ENCODE data around the gene MRRF.

MRRF gene

GRCh38 chr9:122342323-122343050 is 77.8 kb downstream of the MRRF start:
- no peak for DNase-seq (ENCODE audit: low read depth)
- H3K4me3 ChIP-seq (replicated peaks; ENCODE audit: low read depth, low read length) = no peak overlapping the region
- no peak for TF ChIP-seq CTCF (IDR thresholded peaks at IDR 0.05; ENCODE audit: low read length, missing control alignments)

GRCh38 chr9:122346478-122347347 is 82.0 kb downstream of the MRRF start:
- TF ChIP-seq CTCF (IDR thresholded peaks at IDR 0.05; ENCODE audit: low read length, missing control alignments) = no peak
- DNase-seq (ENCODE audit: low read depth) = peak; percentile 31
- peak overlapping the region; percentile 51 for H3K4me3 ChIP-seq (replicated peaks; ENCODE audit: low read depth, low read length)

- no peak for TF ChIP-seq CTCF (IDR thresholded peaks at IDR 0.05; ENCODE audit: low read length, missing control alignments)
- H3K4me3 ChIP-seq (replicated peaks; ENCODE audit: low read depth, low read length) = peak overlapping the region; percentile 51
- DNase-seq (ENCODE audit: low read depth) = peak; percentile 45
Observed at GRCh38 chr9:122347348-122348287, 82.9 kb downstream of the MRRF start.

DNA sequence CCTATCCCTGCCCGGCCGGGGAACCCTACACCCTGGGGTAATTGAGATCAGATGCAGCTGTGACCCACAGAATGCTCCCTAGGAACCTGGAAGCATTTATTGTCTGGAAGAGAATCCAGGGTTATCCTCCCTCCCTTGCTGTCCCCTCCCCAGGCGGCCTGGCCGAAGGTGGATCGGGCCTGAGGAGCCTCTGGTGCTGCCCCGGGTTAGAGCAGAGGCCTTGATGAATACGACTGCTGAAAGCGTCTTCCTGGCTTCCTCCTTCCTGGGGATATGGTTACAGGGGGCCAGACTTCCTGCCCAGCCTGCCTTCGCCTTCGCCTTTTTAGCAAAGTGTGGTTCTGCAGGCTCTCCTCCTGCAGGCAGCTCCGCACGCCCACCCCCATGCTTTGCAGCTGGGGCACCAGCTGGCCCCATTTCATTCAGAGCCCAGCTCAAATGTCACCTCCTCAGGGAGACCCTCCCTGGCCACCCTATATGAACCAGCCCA is 83.7 kb downstream of the MRRF start:
- TF ChIP-seq CTCF (IDR thresholded peaks at IDR 0.05; ENCODE audit: low read length, missing control alignments) = no peak
- H3K4me3 ChIP-seq (replicated peaks; ENCODE audit: low read depth, low read length) = no peak overlapping the region
- no peak for DNase-seq (ENCODE audit: low read depth)

DNA sequence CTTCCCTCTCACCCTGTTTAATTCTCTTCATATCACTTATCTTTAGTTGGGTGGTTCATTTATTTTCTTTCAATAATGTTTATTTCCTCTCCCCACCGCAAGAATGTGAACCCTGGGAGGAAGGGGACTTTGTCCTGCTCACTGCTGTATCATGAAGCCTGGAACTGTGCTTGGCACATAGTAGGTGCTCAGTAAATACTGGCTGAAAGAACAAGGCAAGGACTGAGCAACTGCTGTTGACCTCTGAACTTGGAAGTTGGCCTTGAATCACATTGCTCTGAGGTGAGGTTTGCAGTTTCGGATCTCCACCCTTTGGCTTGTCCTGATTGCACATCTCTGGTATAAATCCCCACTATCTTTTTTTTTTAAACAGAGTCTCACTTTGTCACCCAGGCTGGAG is 84.1 kb downstream of the MRRF start:
- no peak overlapping the region for H3K4me3 ChIP-seq (replicated peaks; ENCODE audit: low read depth, low read length)
- no peak for DNase-seq (ENCODE audit: low read depth)
- TF ChIP-seq CTCF (IDR thresholded peaks at IDR 0.05; ENCODE audit: low read length, missing control alignments) = no peak

DNA sequence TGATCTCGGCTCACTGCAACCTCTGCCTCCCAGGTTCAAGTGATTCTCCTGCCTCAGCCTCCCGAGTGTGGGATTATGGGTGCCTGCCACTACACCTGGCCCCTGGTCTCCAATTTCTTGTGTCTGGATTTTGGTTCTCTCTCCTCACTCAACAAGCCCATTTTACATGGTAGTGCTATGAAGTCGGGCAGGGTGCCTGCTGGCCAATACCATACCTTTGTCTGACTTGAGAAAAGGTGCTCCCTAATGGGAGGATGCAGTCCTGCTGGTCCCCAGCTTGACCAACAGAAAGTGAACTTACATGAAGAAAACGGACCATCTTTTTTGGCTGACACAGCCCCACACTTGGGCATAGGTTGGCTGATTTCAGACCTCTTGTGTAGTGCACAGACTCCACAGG is 84.5 kb downstream of the MRRF start:
- H3K4me3 ChIP-seq (replicated peaks; ENCODE audit: low read depth, low read length) = no peak overlapping the region
- DNase-seq (ENCODE audit: low read depth) = no peak
- no peak for TF ChIP-seq CTCF (IDR thresholded peaks at IDR 0.05; ENCODE audit: low read length, missing control alignments)
